Suprapubic skin (tissue), 4 donors: ENCODE measurements around the gene HDAC3. TPM values are rescaled to one million over a fixed set of nuclear protein-coding genes. Genes with fewer than 3 reads are reported as not detected.

ENCODE experiments used
- DNase-seq, 2 donors: peaks; one replicate each; pipeline ENCODE4 v3.0.0-alpha.2; 2019; ENCODE audit warnings: low spot score in 2 of 2
- H3K27ac ChIP-seq: fragments of 200-600 bp; sonication (generic); one replicate; pipeline ENCODE4 v1.5.1; 2019
- H3K27me3 ChIP-seq: fragments of 200-600 bp; sonication (generic); one replicate; pipeline ENCODE4 v1.5.1; 2019
- H3K36me3 ChIP-seq: fragments of 200-600 bp; sonication (generic); one replicate; pipeline ENCODE4 v1.5.1; 2019
- H3K4me1 ChIP-seq: fragments of 200-600 bp; sonication (generic); one replicate; pipeline ENCODE4 v1.5.1; 2019
- H3K4me3 ChIP-seq: fragments of 200-600 bp; sonication (generic); one replicate; pipeline ENCODE4 v1.5.1; 2019; ENCODE audit warnings: mild to moderate bottlenecking
- H3K9me3 ChIP-seq: fragments of 200-600 bp; sonication (generic); one replicate; pipeline ENCODE4 v1.5.1; 2019
- EP300 ChIP-seq: sonication (generic); formaldehyde crosslinking; IDR thresholded peaks from one replicate; pipeline ENCODE4 v1.6.1; 2017; ENCODE audit warnings: antibody characterized with exemption
- POLR2A ChIP-seq, 2 donors: fragments of 450-650 bp; IDR thresholded peaks; one replicate each; pipeline ENCODE4 v1.6.1; 2017; ENCODE audit warnings: antibody characterized with exemption in 2 of 2, mild to moderate bottlenecking in 2 of 2, moderate library complexity in 2 of 2
- POLR2AphosphoS5 ChIP-seq, 3 donors: sonication (generic); formaldehyde crosslinking; IDR thresholded peaks; one replicate each; pipeline ENCODE4 v1.6.1; 2017; ENCODE audit warnings: antibody characterized with exemption in 3 of 3
- WGBS: methylation state at CpG from one replicate; pipeline ENCODE4 v1.1.5; 2018; 5-methylcytosine and 5-hydroxymethylcytosine counted together
- total RNA-seq, 4 donors: library from RNA; depleted of rRNA; stranded (reverse); fragments of >200 nt; gene quantifications; one replicate each; pipeline ENCODE4 v1.1.0, GENCODE V29; 2016
- TF ChIP-seq, protein P1 (sequence below), 2 donors: fragments of 200-600 bp in 1 of 2; fragments of 450-650 bp in 1 of 2; sonication (generic) in 1 of 2; IDR thresholded peaks; one replicate each; pipeline ENCODE4 v1.5.1; 2016 to 2019; ENCODE audit warnings: antibody characterized with exemption in 2 of 2, mild to moderate bottlenecking in 1 of 2, moderate library complexity in 1 of 2

Gene HDAC3
- total RNA-seq, 4 donors from 2014 or later: 50.0 to 79.2 (median 59.4) TPM

DNA sequence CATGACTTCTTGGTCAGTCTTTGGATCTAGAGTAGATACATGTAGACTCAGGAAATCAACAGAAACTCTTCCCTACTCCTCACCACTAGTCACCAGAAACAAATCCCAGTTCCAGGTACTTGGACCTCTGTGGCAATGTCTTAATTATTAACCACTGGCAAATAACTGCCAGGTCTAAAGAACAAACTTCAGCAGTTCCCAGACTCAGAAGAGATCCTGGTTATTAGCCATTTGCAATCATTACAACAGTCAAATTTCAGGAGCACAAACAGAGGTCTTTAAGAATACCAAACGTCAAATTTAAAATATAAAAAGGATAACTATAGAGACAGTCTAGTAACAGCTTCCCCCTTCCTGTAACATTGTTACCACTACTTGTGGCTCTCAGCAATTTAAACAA, 28.1 kb downstream of the HDAC3 start:
- Histone ChIP-seq H3K27ac (peak overlapping the region; percentile 11), H3K9me3 (no peaks in the 10 kb centered on the region), H3K4me1 (peaks cover 41% of the 10 kb centered on the region), H3K27me3 (no peaks in the 10 kb centered on the region), H3K4me3 (no peak overlapping the region), H3K36me3 (no peaks in the 10 kb centered on the region)
- TF ChIP-seq EP300 (no peak), POLR2AphosphoS5 (IDR thresholded peaks at IDR 0.05) (no peak), POLR2A (IDR thresholded peaks at IDR 0.05) (no peak)
- TF ChIP-seq, protein P1, sequence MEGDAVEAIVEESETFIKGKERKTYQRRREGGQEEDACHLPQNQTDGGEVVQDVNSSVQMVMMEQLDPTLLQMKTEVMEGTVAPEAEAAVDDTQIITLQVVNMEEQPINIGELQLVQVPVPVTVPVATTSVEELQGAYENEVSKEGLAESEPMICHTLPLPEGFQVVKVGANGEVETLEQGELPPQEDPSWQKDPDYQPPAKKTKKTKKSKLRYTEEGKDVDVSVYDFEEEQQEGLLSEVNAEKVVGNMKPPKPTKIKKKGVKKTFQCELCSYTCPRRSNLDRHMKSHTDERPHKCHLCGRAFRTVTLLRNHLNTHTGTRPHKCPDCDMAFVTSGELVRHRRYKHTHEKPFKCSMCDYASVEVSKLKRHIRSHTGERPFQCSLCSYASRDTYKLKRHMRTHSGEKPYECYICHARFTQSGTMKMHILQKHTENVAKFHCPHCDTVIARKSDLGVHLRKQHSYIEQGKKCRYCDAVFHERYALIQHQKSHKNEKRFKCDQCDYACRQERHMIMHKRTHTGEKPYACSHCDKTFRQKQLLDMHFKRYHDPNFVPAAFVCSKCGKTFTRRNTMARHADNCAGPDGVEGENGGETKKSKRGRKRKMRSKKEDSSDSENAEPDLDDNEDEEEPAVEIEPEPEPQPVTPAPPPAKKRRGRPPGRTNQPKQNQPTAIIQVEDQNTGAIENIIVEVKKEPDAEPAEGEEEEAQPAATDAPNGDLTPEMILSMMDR (IDR thresholded peaks at IDR 0.05): no peak
- no peak for DNase-seq
- 76% methylated on average over 1 of the region's 1 CpG for WGBS

DNA sequence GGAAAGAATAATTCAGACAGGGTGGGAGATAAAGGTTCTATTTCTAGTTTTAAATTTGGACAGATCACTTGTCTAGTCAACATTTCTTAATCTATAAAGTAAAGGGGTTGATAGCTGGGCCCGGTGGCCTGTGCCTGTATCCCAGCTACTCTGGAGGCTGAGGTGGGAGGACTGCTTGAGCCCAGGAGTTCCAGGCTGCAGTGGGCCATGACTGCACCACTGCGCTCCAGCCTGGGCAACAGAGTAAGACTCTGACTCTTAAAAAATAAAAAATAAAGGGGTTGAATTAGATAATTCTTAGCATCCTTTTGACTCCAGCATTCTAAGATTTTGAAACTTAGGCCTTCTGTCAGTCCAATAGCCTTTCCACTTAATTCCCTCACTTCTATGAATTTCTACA, 28.6 kb downstream of the HDAC3 start:
- TF ChIP-seq, protein P1 (IDR thresholded peaks at IDR 0.05): no peak
- no peak for TF ChIP-seq EP300
- peak overlapping the region; percentile 11 for H3K27ac ChIP-seq
- WGBS: 83% methylated on average over 2 of the region's 2 CpGs
- no peak overlapping the region for H3K4me3 ChIP-seq
- H3K4me1 ChIP-seq: peaks cover 41% of the 10 kb centered on the region
- no peaks in the 10 kb centered on the region for H3K36me3 ChIP-seq
- no peaks in the 10 kb centered on the region for H3K9me3 ChIP-seq
- no peak for DNase-seq
- H3K27me3 ChIP-seq: no peaks in the 10 kb centered on the region

DNA sequence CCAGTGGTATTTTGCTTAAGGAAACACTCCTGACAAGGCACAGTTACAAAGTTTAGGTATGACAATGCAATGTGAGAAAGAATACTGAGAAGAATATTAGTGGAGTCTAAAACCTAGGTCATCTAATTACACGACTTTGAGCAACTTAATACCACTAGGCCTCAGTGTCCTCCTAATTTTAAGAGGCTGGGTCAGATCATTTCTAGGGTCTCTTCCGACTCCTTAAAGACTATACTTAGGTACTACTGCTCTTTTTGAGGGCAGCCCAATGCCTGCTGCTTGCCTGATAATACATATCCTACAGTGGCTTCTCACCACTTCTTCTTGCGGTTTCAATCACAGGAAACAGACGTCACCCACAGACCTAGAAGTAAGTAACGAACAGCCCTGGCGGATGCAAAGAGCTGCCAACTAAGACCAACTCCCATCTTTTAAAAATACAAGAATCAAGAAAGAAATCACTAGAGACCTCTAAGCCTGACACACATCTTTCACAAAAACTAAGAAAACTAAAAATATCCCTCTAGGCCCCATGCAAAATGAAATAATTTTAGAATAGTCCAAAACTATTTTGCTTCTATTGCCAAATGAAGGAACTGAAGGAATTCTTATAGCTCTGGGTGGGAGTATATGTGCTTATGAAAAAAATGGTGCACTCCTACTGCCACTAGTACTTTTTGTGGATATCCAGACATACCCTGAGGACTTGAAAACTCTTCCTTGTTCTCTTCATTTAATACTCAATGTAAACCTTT, 30.9 kb downstream of the HDAC3 start:
- TF ChIP-seq, protein P1 (IDR thresholded peaks at IDR 0.05): no peak
- TF ChIP-seq POLR2A (IDR thresholded peaks at IDR 0.05) (no peak), EP300 (no peak), POLR2AphosphoS5 (IDR thresholded peaks at IDR 0.05) (no peak)
- Histone ChIP-seq H3K4me1 (peaks cover 47% of the 10 kb centered on the region), H3K27me3 (no peaks in the 10 kb centered on the region), H3K4me3 (no peak overlapping the region), H3K9me3 (no peaks in the 10 kb centered on the region), H3K36me3 (no peaks in the 10 kb centered on the region), H3K27ac (peak overlapping the region; percentile 81)
- no peak for DNase-seq
- WGBS: 59% methylated on average over 6 of the region's 6 CpGs

DNA sequence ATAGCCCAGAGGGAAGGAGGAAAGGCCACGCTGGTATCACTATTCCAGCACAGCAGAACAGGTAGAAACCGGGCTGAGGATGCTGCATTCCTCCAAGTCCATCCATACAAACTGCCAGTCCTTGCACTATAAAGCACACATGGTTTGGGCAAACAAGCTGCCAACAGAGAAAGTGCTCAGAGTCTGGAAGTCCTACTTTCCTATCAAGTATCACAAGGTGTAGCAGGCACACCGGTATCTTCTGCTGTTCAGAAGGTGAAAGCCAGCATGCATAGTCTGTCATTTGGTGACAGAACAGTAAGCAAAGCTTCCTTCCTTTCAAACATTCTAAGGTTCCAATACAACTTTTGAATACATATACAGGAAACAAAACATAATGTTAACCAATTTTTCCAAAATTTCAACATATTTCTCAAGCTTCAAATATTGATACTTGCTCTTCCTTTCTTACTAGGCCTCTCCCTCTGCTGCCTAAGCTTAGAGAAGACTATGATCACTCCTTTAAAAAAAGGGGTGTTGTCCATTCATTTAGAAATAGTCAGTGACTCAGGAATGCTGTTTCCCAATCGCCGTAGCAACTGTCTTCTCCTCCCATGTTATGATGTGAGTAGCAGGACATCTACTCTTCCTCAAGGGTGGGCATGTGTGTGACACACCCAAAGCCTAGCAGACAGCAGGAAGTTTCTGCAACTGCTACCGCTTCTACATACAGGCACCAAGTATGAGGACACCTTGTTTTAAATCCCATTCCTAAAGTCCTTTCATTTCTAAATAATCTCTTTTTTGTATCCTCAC, 32.5 kb downstream of the HDAC3 start:
- Histone ChIP-seq H3K27me3 (no peaks in the 10 kb centered on the region), H3K27ac (peak overlapping the region; percentile 81), H3K4me1 (peaks cover 47% of the 10 kb centered on the region), H3K9me3 (no peaks in the 10 kb centered on the region), H3K4me3 (no peak overlapping the region), H3K36me3 (no peaks in the 10 kb centered on the region)
- DNase-seq: peak; percentile 83 to 86
- WGBS: 35% methylated on average over 6 of the region's 6 CpGs
- peak in 2 of 3 donors; percentile 53 to 89 for TF ChIP-seq POLR2AphosphoS5 (IDR thresholded peaks at IDR 0.05)
- TF ChIP-seq POLR2A (IDR thresholded peaks at IDR 0.05): no peak
- TF ChIP-seq EP300: no peak
- TF ChIP-seq, protein P1 (IDR thresholded peaks at IDR 0.05): no peak

DNA sequence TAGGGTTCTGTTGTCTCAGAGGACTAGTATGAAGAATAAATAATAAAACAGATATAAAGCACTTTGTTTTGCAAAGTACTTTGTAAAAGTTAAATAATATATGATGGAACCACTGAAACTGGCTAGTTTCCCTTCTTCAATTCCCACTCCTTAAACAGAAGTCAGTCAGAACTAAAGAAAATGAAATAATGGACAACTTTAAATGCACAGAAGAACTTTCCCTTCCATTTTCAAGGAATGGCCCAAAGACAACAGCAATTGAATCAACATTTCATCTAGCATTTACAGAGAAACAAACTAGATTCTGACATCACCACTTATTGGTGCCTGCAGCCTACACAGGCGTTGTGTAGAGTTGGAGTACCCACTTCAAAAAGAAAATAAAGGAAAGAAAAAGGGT, 34.0 kb downstream of the HDAC3 start:
- Histone ChIP-seq H3K4me1 (peaks cover 53% of the 10 kb centered on the region), H3K27me3 (no peaks in the 10 kb centered on the region), H3K27ac (peak overlapping the region; percentile 81), H3K4me3 (no peak overlapping the region), H3K9me3 (no peaks in the 10 kb centered on the region), H3K36me3 (no peaks in the 10 kb centered on the region)
- WGBS: 72% methylated on average over 1 of the region's 1 CpG
- TF ChIP-seq, protein P1 (IDR thresholded peaks at IDR 0.05): no peak
- TF ChIP-seq EP300: no peak
- TF ChIP-seq POLR2A (IDR thresholded peaks at IDR 0.05): no peak
- no peak for TF ChIP-seq POLR2AphosphoS5 (IDR thresholded peaks at IDR 0.05)
- no peak for DNase-seq
